ENCODE data around the gene MCHR1. TPM values are rescaled to one million over a fixed set of nuclear protein-coding genes. Genes with fewer than 3 reads are reported as not detected.
"Not testable (repeated sequence)": the region's sequence is repeated elsewhere in the genome, so short reads cannot be mapped to it uniquely, and the experiment has no call there.

The MCHR1 gene
- total and polyA plus RNA-seq, 2 experiments from 2014 or later: 0.91 to 2.4 TPM

DNA sequence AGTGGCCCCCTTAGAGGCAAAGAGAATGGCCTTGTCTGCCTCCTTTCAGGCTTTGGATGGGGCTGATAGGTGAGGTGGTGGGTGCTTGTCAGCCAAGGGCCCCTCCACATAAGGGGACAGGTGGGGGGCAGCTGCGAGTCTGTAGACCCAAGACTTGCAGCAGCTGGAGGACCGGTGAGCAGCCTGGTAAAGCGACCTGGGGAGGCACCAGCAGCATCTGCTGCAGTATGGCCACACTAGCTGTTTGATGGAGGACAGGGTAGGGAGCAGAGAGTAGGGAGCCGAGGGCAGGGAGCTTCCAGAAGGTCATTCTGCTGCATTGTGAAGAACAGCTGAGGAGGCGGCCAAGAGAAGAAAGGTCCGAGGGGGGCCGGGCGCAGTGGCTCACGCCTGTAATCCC lies 25.9 kb upstream of the MCHR1 start (continued):
- TF ChIP-seq, protein P1, sequence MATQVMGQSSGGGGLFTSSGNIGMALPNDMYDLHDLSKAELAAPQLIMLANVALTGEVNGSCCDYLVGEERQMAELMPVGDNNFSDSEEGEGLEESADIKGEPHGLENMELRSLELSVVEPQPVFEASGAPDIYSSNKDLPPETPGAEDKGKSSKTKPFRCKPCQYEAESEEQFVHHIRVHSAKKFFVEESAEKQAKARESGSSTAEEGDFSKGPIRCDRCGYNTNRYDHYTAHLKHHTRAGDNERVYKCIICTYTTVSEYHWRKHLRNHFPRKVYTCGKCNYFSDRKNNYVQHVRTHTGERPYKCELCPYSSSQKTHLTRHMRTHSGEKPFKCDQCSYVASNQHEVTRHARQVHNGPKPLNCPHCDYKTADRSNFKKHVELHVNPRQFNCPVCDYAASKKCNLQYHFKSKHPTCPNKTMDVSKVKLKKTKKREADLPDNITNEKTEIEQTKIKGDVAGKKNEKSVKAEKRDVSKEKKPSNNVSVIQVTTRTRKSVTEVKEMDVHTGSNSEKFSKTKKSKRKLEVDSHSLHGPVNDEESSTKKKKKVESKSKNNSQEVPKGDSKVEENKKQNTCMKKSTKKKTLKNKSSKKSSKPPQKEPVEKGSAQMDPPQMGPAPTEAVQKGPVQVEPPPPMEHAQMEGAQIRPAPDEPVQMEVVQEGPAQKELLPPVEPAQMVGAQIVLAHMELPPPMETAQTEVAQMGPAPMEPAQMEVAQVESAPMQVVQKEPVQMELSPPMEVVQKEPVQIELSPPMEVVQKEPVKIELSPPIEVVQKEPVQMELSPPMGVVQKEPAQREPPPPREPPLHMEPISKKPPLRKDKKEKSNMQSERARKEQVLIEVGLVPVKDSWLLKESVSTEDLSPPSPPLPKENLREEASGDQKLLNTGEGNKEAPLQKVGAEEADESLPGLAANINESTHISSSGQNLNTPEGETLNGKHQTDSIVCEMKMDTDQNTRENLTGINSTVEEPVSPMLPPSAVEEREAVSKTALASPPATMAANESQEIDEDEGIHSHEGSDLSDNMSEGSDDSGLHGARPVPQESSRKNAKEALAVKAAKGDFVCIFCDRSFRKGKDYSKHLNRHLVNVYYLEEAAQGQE (IDR thresholded peaks at IDR 0.05; ENCODE audit: unreplicated experiment): no peak
- no peak for TF ChIP-seq STAT1 (IDR thresholded peaks at IDR 0.05; ENCODE audit: unreplicated experiment)
- no peak for TF ChIP-seq ZNF331 (CRISPR knock-in tag; IDR thresholded peaks at IDR 0.05; ENCODE audit: low read depth)
- TF ChIP-seq JUNB (IDR thresholded peaks at IDR 0.05; ENCODE audit: unreplicated experiment): no peak
- TF ChIP-seq, protein P2, sequence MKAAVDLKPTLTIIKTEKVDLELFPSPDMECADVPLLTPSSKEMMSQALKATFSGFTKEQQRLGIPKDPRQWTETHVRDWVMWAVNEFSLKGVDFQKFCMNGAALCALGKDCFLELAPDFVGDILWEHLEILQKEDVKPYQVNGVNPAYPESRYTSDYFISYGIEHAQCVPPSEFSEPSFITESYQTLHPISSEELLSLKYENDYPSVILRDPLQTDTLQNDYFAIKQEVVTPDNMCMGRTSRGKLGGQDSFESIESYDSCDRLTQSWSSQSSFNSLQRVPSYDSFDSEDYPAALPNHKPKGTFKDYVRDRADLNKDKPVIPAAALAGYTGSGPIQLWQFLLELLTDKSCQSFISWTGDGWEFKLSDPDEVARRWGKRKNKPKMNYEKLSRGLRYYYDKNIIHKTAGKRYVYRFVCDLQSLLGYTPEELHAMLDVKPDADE (IDR thresholded peaks at IDR 0.05): no peak
- TF ChIP-seq CREB1 (CRISPR knock-in tag; IDR thresholded peaks at IDR 0.05; ENCODE audit: low read depth): no peak

DNA sequence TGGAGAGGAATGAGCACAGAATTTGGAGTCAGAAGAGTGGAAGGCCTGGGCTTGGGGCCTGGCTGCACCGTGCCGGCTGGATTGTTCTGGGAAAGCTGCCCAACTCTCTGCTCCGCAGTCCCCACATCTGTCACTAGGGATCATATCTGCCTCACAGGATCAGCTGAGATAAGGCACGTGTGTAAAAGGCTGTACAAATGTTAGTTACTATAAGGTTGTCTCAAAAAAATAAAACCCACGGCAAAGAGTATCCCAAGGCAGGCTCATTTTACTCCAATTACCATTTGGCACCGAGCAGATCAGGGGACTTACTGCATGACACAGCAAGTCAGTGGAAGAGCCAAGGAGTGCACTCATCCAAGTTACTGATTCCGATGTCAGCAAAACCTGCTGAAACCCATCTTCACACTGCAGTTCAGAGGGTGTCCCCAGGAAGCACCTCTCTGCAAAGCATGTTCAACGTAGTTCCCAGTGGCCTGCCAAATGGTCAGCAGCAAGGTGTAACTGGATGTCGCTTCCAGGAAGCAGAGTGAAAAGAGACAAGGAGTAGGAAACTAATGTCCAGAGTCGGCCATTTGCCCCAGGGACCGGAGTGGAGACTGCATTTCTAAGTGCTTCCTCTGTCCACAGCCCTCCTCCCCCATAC lies 24.6 kb upstream of the MCHR1 start:
- no peak overlapping the region; the same call in 1 of the 2 replicates for H3K27ac Mint-ChIP-seq
- TF ChIP-seq EZH2 (IDR thresholded peaks at IDR 0.05; ENCODE audit: low read depth, unreplicated experiment) (no peak), ZNF114 (CRISPR knock-in tag; IDR thresholded peaks at IDR 0.05) (no peak)
- TF ChIP-seq, protein P3, sequence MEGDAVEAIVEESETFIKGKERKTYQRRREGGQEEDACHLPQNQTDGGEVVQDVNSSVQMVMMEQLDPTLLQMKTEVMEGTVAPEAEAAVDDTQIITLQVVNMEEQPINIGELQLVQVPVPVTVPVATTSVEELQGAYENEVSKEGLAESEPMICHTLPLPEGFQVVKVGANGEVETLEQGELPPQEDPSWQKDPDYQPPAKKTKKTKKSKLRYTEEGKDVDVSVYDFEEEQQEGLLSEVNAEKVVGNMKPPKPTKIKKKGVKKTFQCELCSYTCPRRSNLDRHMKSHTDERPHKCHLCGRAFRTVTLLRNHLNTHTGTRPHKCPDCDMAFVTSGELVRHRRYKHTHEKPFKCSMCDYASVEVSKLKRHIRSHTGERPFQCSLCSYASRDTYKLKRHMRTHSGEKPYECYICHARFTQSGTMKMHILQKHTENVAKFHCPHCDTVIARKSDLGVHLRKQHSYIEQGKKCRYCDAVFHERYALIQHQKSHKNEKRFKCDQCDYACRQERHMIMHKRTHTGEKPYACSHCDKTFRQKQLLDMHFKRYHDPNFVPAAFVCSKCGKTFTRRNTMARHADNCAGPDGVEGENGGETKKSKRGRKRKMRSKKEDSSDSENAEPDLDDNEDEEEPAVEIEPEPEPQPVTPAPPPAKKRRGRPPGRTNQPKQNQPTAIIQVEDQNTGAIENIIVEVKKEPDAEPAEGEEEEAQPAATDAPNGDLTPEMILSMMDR (conservative IDR thresholded peaks at IDR 0.05; ENCODE audit: low read depth in 2 of 2): peak; percentile 43 to 53
- no peaks in the 10 kb centered on the region for H4K20me1 ChIP-seq (replicated peaks; ENCODE audit: insufficient read depth)
- H3K36me3 Mint-ChIP-seq (ENCODE audit: low read depth): no peaks in the 10 kb centered on the region; the same call in 2 of the 3 replicates
- peaks cover 14% of the 10 kb centered on the region for H3K27me3 Mint-ChIP-seq (ENCODE audit: insufficient read depth, low read depth, poor library complexity)
- no peaks in the 10 kb centered on the region for H3K79me2 ChIP-seq (replicated peaks; ENCODE audit: insufficient read depth)
- peaks cover 4% of the 10 kb centered on the region for H3K4me1 ChIP-seq (ENCODE audit: insufficient read depth)
- peak; percentile 39 for DNase-seq (ENCODE audit: low spot score)
- no peak overlapping the region for H3K27ac ChIP-seq (ENCODE audit: low read depth)
- peak; percentile 62 for ATAC-seq
- H3K27me3 ChIP-seq (ENCODE audit: insufficient read depth): no peaks in the 10 kb centered on the region
- no peak overlapping the region for H3K4me3 ChIP-seq
- no peaks in the 10 kb centered on the region for H3K9me3 Mint-ChIP-seq
- 0 out of 2 replicates have a peak, but pooled peaks cover 8% of the 10 kb centered on the region for H3F3A ChIP-seq (replicated peaks; ENCODE audit: low read depth)
- peak overlapping the region; percentile 70; the same call in 1 of the 2 replicates for H2AFZ ChIP-seq
- no peaks in the 10 kb centered on the region for H3K9me2 ChIP-seq (ENCODE audit: insufficient read depth)
- no peaks in the 10 kb centered on the region for H3K36me3 ChIP-seq (ENCODE audit: insufficient read depth)
- no peak overlapping the region for H3K4me2 ChIP-seq
- peaks cover 9% of the 10 kb centered on the region for H3K4me1 Mint-ChIP-seq
- H3K4me3 Mint-ChIP-seq: no peak overlapping the region

DNA sequence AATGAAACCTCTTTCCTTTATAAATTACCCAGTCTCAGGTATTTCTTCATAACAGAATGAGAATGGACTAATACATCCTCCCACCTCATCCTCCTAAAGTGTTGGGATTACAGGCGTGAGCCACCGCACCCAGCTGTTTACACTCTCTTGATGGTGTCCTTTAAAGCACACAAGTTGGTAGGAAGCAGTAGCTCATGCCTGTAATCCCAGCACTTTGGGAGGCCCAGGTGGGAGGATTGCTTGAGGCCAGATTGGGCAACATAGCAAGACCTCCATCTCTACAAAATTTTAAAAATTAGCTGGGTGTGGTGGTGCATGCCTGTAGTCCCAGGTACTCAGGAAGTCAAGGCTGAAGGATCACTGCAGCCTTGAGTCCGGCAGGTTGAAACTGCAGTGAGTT lies 23.3 kb upstream of the MCHR1 start:
- H3K36me3 Mint-ChIP-seq (ENCODE audit: low read depth); H3K27ac ChIP-seq (ENCODE audit: low read depth); H3K4me1 Mint-ChIP-seq; H3K4me3 ChIP-seq; H3K27me3 ChIP-seq (ENCODE audit: insufficient read depth); H3F3A ChIP-seq (replicated peaks; ENCODE audit: low read depth); H3K36me3 ChIP-seq (ENCODE audit: insufficient read depth); H3K9me2 ChIP-seq (ENCODE audit: insufficient read depth); H3K4me3 Mint-ChIP-seq; H3K27ac Mint-ChIP-seq; ATAC-seq; H2AFZ ChIP-seq; H3K9me3 Mint-ChIP-seq; H3K4me1 ChIP-seq (ENCODE audit: insufficient read depth); H3K4me2 ChIP-seq; DNase-seq (ENCODE audit: low spot score); H4K20me1 ChIP-seq (replicated peaks; ENCODE audit: insufficient read depth); H3K79me2 ChIP-seq (replicated peaks; ENCODE audit: insufficient read depth): not testable (repeated sequence)
- H3K27me3 Mint-ChIP-seq (ENCODE audit: insufficient read depth, low read depth, poor library complexity): peaks cover 15% of the 10 kb centered on the region

DNA sequence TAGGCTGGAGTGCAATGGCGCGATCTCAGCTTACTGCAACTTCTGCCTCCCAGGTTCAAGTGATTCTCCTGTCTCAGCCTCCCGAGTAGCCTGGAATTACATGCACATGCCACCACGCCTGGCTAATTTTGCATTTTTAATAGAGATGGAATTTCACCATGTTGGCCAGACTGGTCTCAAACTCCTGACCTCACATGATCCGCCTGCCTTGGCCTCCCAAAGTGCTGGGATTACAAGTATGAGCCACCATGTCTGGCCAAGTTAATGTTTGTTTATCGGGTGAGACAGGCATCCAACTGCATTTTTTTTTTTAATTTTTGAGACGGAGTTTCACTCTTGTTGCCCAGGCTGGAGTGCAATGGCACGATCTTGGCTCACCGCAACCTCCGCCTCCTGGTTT lies 22.6 kb upstream of the MCHR1 start:
- H3K36me3 Mint-ChIP-seq (ENCODE audit: low read depth); H3K4me2 ChIP-seq; ATAC-seq; H3K27ac ChIP-seq (ENCODE audit: low read depth); DNase-seq (ENCODE audit: low spot score); H3K36me3 ChIP-seq (ENCODE audit: insufficient read depth); H3K79me2 ChIP-seq (replicated peaks; ENCODE audit: insufficient read depth); H3K4me1 Mint-ChIP-seq; H3K27ac Mint-ChIP-seq; H3K4me3 ChIP-seq; H3K9me3 Mint-ChIP-seq; H3K4me1 ChIP-seq (ENCODE audit: insufficient read depth); H4K20me1 ChIP-seq (replicated peaks; ENCODE audit: insufficient read depth); H3K27me3 ChIP-seq (ENCODE audit: insufficient read depth); H3F3A ChIP-seq (replicated peaks; ENCODE audit: low read depth); H3K4me3 Mint-ChIP-seq; H3K9me2 ChIP-seq (ENCODE audit: insufficient read depth); H2AFZ ChIP-seq: not testable (repeated sequence)
- H3K27me3 Mint-ChIP-seq (ENCODE audit: insufficient read depth, low read depth, poor library complexity): peaks cover 14% of the 10 kb centered on the region

Data from GM23338 (cell line).